Activated T-cell treated with anti-CD3 and anti-CD28 coated beads for 4 hours (primary cell): Measurements from ENCODE around the gene ANKRD52.
"Not testable (repeated sequence)": the region's sequence is repeated elsewhere in the genome, so short reads cannot be mapped to it uniquely, and the experiment has no call there.

Experiments used
- DNase-seq: peaks from one replicate; pipeline ENCODE4 v3.0.0-alpha.2; 2020

Gene ANKRD52

DNA sequence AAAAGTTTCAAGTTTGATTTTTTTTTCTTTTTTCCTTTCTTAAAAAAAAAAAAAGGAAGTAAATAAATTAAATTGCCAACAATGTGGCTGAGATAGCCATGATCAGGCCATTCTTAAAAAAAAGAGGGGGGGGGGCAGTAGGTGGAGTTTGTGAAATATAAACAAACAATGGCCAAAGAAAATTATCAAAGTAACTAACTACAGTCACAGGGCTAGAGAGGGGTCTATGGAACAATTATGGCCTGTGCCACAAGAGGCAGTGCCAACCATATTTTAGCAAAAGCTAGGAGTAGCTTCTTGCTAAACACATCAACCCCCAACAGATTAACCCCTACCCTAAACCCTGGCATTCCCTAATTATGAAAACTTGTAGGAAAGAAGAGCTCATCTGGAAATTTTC is 52.7 kb downstream of the ANKRD52 start:
- DNase-seq: no peak

DNA sequence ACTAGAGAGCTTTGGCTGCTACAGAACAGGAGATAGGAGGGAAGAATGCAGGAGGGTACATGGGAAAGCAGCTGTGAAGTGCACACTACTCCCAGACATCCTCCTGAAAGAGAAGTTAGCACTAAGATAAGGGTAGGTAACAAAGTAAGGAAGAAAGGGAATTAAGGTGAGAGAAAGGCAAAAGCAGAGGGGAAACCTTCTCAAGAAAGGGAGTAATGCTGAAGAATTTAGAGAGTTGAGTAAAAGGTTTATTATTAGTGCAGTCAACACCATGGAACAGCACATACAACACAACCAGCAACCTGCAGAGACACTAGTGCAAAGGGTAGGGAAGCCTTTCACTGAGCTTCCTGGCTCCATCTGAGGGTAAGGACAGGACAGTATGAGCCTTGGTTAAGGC is 53.9 kb downstream of the ANKRD52 start:
- no peak for DNase-seq

DNA sequence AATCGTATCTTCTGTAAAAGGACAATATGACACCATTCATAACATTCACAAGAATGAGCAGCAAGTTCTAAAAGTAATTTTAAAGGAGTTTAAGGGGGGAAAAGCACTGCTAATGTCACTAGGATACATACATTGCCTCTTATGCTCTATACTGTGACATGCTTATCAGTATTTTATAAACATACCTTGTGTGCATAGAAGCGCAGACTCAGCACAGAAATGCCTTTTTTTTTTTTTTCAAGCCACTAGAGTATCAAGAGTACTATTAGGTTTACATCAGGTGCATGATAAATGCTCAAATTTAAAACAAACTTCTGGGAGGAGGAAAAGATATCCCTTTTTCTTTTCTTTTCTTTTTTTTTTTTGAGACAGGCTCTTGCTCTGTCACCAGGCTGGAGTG is 55.3 kb downstream of the ANKRD52 start:
- no peak for DNase-seq

DNA sequence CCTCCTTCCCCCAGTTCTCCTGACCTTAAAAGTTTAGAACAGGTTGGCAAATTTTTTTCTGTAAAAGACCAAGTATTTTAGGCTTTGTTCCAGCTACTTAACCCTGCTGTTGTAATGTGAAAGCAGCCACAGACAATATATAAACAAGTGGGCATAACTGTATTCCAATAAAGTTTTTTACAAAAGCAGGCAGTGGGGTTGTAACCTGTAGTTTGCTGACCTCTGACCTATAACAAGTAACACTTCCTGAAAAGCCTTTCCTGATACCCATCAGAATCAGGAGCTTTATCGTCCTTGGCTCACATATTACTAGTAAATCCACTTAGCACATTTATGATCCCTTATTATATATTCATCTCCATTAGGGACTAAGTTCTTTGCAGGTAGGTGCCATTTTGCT is 55.8 kb downstream of the ANKRD52 start:
- DNase-seq: no peak

DNA sequence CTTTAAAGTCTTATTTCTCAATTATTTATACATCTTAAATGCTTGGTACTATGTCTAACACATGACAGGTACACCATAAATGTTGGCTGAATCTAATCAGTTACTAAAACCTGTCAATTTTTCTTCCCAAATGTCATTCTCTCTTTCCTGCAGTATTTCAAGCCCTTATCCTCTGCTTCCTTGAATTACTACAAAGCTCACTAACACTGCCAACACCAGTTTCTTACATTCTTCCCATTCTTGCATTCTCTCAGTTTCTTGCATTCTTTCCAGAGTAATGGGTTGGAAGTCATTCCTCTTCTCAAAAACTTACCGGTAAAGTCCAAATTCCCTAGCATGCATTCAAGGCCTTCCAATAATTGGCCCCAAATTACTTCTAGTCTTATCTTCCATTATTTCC is 59.3 kb downstream of the ANKRD52 start:
- no peak for DNase-seq

DNA sequence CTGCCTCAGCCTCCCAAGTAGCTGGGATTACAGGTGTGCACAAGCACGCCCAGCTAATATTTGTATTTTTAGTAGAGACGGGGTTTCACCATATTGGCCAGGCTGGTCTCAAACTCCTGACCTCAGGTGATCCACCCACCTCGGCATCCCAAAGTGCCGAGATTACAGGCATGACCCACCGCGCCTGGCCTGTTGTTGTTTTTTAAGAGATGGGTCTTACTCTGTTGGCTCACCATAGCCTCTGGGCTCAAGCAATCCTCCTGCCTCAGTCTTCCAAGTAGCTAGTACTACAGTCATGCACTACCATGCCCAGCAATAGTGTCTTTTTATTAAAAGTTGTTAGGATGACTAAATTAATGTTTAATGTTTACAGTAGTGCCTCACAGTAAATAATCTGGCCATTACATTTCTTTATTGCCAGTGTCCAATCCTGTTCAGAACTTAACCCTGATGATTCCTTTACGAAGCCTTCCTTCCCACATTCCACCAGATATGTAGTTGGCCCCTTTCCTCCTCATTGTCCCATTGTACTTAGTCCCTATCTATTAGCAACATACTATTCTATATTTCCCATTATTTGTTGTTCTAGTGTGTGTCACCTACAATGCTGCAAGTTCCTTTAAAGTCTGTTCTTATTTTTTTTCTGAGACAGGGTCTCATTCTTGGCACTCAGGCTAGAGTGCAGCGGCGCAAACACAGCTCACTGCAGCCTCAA is 60.1 kb downstream of the ANKRD52 start:
- no peak for DNase-seq

DNA sequence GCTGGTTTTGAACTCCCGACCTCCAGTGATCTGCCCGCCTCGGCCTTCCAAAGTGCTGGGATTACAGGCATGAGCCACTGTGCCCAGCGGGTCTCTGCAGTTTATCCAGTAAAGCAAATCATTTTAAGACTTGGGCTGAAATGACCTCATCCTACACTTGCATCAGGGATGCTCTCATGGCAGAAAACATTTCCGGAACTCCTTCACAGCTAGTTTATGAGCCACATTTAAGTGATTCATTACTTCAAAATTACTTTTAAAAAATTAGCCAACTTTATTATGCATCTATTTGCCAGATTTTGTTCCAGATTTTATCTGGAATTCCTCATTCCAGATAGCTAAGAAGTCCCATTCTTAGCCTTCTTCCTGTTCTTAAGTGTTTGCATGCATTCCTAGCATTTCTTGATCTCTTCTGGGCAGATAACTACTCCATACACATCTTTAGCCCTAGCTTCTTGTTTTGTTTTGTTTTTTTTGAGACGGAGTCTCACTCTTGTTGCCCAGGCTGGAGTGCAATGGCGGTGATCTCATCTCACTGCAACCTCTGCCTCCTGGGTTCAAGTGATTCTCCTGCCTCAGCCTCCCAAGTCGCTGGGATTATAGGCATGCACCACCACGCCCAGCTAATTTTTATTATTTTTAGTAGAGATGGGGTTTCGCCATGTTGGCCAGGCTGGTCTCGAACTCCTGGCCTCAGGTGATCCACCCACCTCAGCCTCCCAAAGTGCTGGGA is 61.2 kb downstream of the ANKRD52 start:
- DNase-seq: not testable (repeated sequence)

DNA sequence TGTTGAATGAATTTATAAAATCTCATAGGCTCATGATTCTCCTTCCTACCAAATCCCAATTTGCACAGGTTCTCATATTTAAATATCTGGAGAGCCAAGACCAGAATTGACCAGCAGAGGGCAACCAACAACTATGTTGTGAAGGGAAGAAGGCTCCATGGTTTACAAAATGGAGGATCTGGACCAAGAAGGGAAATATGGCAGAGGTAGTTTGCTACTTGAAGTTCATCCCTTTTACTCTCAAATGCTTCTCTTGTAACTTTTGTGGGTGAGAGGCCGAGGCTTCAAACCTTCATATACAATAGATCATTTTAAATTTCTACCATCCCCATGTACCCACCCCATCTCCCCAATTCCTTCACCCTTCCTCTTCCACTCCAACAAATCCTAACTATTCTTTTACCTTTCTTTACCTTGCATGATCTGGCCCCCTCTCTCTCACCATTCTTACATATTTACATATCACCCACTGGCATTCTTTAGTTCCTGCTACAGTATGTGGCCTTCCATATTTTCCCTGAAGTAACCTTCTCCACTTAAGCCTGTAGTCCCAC is 65.1 kb downstream of the ANKRD52 start:
- peak; percentile 73 for DNase-seq

DNA sequence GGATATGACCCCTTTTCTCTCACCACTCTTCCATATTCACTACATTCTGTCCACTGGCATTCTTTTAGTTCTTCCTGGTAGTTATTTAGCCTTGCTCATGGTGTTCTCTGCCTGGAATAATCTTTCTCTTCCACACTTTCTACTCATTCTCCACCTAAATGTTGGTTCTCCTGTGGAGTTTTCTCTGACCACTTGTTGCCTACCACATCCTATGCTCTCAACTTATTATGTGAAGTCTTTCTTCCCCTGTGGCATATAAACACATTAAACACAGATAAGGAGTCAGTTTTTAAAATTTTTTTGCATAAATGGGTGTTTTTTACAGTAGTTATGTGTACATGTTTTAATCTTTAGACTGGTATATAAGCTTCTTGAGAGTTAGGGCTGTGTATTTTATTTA is 65.6 kb downstream of the ANKRD52 start:
- DNase-seq: no peak

DNA sequence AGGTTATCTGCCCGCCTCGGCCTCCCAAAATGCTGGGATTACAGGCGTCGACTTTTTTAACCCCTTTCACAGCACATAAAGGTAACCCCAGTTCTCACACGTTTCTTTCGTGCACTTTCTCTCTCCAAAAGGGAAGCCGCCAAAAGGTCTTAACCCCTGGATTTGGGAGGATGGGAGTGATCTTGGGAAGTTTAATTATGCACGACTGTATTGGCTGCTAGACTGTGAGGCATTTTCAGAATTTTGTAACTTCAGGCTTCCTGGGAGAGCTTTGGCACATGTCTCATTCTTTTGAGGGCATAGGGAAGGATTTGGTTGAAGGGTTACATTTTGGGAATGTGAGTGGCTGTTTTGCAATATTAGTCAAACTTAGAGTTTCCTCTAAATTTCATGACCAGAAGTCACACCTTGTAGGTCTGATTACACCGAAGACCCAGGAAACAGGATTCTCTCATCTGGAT is 67.5 kb downstream of the ANKRD52 start:
- no peak for DNase-seq

DNA sequence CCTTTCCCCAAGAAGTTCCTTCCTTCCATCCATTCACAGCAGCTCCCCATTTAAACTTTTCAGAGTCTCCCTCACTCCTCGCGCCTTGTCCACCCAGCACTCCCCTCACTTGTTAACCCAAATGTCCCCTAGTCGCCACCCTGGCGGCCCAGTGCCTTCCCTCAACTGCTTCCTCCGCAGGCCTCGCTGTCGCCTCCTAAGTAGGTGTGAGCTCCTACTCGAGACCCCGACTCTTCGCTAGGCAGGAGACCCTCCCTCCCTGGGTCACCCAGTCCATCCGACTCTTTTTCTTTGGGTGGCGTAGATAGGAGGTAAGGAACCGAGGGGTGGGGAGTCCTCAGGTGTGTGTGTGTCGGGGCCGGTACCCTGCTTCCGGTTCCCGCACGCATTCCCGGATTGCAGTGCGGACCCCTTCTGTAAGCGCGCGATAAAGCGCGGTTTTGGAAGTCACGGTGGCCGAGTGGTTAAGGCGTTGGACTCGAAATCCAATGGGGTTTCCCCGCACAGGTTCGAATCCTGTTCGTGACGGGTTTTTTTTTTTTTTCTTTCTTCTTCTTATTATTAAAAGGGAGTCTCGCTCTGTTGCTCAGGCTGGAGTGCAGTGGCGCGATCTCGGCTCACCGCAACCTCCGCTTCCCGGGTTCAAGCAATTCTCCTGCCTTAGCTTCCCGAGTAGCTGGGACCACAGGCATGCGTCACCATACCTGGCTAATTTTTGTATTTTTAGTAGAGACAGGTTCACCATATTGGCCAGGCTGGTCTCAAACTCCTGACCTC is 68.1 kb downstream of the ANKRD52 start:
- peak; percentile 76 for DNase-seq

DNA sequence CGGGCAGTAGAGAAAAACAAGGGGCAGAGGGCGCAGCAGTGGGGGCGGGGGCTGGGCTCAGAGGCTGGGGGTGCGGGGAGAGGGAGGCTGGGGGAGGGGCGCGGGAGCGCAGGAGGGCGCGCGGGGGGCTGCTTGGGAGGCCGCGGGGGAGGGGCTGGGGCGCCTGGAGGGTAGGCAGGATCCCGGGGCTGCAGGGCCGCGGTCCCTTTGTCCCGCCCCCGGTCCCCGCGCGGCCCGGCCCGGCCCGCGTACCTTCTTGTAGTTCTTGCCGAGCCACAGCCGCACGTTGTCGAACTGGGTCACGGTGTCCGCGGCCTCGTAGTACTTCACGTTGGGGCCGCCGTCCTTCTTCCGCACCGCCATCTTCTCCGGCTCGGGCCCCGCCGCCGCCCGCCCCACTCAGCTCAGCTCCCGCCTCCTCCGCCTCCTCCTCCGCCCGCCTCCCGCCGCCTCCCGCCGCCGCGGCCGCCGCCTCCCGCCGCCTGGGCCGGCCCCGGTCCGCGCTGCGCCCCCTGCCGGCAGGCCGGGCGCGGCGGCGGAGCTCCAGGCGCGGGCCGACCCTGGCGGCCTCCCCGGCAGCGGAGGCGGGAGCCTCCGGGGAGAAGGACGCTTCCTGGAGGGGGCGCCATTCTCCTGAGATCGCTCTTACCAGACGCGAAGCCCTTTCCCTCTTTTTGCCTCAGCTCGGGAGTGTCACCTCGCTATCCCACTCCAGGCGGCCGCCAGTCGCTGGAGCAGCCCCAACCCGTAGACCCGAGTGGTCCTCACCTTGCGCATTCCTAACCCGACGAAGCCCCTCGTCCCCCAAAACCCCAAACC is 68.9 kb downstream of the ANKRD52 start, which contains the start of gene SMARCC2:
Gene SMARCC2, minus strand, starts transcription at position 385 of the 819 bp plus-strand sequence. Its CDS starts 22 bp downstream, at position 363.
- peak; percentile 70 for DNase-seq

DNA sequence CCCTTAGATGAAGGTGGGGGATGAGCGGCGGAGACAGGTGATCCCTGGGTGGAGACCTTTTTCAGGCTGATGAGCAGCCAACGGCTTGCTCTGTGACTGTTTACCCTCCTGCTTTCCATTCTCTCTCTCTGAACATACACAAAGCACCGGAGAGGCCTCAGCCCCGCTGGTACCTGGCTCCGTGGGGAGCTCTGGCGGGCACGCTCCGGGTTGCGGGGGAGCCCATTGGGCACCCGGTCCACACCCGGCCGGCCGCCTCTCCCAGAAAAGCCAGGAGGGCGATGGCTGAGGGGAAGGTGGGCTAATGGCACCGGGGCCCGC is 69.4 kb downstream of the ANKRD52 start:
- peak; percentile 0 for DNase-seq

DNA sequence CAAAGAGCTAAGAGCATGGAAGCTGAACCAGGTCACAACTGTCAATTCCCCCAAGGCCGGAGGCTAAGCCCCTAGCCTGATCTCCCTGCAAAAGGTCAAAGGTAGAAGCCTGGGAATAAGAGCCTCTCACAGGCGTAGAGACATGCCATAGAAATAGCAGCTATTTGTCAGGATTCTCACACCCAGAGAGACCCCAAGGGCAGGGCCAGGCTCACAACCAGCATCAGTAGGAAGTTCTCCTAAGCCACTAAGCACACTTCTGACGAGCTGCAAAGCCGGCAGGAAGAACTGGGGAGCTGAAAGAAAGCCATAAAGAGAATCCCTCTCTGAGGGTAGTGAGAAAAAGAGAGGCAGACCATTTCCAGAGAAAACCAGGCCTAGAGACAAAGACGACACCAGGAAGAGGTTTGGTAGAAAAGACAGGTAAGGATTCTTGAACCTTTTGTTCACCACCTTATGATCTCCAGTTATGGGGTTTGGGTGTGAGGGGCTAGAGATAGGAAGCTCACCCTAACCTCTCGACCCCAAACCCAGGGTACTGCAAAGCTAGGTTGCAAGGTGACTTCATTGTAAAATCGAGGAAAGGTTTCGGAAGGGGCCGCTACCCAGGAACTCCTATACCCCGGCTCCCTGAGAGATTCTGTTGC is 69.9 kb downstream of the ANKRD52 start:
- DNase-seq: no peak
